HS-27A (cell line): ENCODE measurements around the gene TCP11.

Experiments used
- DNase-seq: peaks from one replicate; pipeline ENCODE4 v3.0.0-alpha.2; 2012; ENCODE audit warnings: low read depth, missing footprints

Gene TCP11

DNA sequence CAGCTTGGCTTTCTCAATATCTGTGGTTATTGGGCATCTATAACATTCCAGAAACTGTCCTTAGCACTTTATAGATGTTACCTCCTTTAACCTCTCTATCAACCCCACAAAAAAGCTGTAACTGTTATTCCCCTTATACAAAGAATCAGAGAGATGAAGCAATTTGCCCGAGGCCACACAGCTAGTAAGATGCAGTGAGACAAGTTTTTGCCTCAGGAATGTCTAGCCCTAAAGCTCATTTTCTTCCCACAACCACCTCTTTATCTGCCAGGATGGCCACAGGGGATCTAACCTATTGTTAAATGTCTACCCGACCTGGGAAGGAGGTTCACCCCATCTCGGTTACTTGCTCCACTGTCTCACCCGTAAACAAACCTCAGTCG lies 31.9 kb upstream of the TCP11 start:
- no peak for DNase-seq

DNA sequence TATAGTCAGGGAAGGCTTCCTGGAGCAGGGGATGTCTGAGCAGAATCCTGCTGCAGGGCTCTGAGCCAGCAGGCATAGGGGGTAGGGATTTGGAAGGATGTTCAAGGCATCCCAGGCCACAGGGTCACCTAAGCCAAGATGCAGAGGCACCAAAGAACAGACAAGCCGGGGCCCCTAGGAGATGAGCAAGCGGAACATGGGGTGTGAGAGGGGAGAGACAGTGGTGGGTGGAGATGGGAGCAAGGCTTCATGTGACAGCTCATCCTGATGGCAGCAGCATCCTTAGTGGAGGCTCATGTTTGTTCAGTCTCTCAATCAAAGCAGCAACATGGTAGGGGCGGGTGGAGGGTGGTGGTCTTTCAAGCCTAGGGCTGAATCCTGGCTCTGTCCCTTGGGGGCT lies 29.8 kb upstream of the TCP11 start:
- no peak for DNase-seq

DNA sequence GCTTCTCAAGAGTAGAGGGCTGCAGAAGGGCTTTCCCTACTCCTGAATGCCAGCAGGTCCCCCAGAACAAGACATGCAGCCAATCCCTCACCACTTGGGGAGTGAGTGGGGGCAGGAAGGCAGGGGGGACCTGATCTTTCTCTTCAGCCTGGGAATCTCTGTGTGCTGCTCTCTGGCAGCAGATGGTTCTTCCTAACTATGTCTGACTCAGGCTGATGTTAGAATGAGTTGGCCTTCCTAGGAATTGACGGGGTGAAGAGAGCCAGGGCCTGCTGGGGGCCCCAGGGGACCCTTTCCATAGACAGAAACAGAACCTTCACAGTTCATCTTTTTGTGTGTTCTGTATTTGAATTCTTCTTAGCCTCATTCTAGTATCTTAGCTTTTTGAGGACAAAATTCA lies 29.0 kb upstream of the TCP11 start:
- no peak for DNase-seq

DNA sequence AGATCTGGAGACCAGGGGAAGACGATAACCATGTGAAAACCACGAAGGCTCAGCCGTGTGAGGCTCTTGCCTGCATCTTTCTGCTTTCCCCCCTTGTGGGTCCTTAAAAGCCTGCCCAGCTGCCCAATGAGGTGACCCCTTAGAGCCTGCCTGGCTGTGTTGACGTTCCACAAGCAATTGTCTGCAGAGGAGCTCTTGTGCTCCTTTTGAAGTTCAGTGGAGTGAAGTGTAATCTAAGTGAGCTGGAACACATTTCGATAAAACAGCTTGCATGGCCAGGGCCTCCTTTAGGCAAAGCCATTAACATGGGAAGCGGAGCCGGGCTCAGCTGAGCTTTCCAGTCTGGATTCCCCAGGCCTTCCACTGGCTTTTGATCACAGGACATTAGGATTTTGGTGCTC lies 27.3 kb upstream of the TCP11 start:
- no peak for DNase-seq

DNA sequence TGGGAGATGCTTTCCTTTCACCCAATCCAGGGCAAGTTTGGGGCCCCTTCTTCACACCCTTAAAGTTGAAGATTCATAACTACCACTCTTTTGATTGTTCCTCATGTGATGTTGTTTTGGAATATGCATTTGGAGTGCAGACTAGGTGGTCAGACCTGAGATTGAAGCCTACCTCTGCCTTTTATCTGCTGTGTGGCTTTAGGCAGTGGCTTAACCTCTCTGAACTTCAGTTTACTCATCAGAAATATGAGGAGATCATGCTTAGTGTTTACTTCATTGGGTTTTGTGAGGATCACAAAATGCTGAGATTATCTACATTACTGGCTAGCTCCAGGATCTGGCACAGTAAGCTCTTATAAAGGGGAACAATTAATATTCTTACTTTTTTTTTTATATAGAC lies 26.4 kb upstream of the TCP11 start:
- DNase-seq: no peak

DNA sequence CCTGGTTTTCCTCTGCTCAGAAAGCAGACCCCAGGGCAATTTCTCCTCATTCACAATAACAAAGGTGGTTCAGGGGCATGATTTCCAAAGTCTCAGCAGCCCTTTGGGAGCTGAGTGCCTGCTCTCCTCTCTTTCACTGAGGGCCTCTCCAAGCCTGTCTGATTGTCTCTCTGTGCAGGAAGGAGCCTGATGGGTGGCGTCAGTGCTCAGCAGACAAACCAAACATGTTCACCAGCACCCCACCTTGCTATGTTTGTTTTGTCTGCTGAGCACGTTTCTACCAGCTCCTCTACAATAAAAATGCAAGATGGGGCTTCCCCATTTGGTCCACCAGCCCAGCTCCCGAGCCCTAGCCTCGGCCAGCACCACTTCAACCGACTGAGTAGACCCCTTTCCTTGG lies 25.4 kb upstream of the TCP11 start:
- no peak for DNase-seq

DNA sequence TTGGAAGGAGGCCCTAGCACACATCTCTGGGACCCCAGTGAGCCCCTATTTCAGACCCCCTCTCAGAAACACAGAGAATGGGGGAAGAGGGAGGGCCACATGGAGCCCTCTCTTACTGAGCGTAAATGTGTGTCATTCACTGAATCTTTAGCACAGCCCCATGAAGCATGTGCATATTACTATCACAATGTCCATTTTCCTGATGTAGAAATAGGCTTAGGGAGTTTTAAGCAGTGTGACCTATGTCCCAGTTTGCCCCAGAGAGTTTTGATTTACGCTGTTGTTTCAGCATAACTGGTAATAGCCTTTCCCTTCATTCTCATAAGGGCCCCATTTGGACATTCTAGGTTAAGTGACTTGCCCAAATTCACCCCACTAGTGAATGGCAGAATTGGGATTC lies 25.0 kb upstream of the TCP11 start:
- DNase-seq: no peak

DNA sequence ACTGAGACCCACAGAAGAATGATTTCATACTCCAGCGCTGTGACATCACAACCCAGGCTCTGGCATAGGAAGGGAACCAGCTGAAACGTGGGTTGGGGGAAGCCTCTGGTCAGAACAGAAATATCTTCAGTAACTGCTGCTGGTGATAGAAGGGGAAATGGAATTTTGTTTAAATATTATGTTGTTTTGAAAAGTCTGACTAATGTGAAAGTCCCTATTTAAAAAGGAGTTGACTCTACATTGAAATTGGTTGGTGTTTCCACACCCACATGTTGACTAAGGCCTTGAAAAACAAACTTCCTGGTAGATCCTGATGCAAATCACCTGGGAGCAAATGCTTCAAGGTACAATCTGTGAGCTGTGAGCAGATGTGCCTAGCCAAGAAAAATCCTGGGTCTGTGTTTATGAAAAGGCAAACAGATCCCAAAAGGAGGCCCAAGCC lies 24.5 kb upstream of the TCP11 start:
- no peak for DNase-seq

DNA sequence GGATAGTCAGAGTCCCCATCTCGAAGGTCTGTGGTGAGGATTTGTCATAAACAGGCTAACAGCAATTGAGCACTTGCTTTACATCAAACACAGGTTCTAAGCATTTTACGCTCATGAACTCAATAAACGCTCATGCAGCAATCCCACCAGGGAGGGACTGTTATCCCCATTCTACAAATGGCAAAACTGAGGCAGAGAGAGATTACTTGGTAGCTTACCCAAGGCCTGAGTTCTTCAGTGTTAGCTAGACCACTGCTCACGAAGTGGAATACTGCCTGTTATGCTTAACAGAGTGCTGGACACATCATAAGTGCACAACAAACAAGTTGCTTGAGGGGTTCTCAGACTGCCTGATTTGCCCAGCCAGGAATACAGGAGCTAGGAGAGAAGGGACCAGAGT lies 23.7 kb upstream of the TCP11 start:
- DNase-seq: no peak

DNA sequence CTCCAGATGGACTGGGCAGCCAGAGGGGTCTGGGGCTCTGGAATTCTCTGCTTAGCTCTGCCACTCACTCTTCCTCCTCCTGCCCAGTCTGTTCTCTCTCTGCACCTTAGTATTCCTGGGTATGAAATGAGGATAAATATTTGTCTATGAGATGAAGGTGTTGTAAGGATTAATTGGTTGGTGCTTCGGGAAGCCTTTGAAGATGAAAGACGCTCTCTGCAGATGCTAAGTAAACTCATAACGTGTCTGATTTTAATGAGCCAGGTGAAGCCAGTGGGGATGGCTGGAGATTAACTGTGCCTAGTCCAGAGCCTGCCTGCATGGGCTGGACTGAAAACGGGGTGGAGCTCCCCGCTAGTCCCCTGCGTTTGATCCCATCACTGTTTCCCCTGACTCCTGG lies 23.1 kb upstream of the TCP11 start:
- no peak for DNase-seq

DNA sequence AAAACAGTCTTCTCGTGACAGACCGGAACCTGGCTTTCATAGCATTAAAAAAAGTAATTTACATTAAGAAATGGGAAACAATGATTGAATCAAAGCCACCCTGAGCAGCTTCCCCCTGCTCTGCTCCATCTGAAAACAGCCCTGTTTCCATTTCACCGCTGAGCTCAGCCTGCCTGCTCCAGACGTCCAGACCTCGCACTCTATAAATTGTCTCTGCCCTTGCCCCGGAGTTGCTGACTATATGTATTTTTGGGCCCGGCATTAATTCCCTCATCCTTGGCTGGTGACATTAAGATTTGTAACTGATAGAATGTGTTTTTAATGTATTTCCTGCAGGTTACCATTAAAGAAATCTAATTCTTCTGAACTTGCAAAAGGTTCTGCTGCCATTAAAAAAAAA lies 22.7 kb upstream of the TCP11 start:
- no peak for DNase-seq

DNA sequence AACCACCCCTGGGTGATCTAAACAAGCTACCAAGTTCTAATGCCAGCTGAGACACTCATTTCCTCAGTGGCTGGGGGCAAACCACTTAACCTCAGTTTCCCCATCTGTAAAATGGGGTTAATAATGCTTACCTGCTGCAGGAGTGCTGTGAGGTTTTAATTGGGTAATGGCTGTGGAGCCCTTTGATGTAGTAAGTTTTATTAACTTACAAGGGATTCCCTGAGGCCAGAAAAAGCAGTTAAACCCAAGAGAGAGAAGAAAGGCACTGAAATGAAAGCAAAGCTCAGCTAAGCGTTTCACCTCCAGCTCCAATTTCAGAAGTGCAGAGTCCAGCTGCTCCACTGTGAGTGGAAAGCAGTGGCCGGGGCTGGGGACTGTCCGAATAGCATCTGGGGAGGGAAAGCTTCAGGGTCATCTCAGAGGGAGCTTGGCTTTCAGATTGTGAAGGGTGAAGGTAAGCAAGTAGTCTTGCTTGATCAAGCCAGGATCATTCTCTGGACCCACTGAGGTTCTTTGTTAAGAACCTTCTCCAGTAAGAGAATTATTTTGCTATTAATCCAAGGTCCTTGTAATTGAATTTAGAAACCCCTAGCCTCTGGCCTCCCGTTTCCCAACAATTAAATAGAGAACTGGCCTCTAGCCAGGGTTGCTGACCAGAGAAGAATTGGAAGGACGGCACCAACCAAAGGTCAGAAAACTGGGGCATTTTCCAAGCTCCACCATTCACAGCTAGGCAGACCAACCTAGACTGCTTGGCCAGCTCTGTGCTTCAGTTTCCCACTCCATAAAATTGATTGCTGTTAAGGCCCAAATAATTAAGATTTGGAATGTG lies 20.9 kb upstream of the TCP11 start:
- no peak for DNase-seq

DNA sequence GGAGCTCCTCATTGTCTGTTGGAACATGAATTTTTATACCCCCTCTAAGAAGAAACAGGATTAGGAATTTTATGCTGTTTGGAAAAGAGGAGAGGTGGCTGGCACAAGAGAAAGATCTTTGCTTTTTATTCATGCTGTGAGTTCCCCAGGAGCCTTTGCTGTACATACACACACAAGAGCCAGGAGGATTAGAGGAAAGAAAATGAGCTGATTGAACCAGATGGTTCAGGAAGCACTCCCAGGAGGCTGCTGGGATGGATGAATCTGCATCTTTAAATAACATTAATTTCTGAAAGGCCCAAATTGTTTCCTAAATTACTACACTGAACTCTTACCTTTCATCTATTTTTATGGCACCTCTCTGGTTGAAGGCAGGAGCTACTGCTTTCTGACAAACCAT lies 20.1 kb upstream of the TCP11 start:
- no peak for DNase-seq

DNA sequence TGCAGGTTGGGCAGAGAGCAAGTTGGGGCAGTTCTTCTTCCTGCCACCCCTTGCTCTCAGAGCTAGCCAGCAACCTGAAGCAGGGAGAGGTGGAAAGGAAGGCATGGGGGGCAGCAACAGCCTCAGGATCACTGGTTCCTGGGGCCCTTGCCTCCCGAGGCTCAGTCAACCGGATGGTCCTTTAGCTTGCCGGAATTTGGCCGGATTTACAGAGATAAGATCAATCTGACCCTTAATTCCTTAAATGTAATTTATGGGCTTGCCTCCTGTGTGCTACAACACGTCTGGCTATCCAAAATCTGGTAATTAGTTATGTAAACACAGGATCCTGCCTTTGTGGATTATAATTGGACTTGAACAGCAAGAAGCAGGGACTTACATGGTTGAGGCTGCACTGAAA lies 19.5 kb upstream of the TCP11 start:
- no peak for DNase-seq

DNA sequence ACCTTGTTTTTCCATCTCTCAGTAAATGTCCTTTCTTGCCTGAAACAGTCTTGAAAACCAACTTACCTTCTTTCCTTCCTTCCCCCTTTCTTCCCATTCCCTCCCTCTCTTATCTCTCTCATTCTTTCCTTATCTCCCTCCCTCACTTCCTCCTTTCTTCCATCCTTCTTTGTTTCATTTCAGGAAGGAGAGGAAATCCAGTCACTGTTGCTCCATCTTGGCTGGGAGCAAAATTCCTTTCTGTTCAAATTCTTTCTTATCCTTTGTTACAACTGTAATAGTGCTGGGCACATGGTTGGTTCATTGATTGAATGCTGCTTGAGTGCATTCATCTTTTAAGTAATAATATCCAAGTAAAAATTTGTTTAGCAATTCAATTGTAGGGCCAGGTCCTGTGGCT lies 17.4 kb upstream of the TCP11 start:
- no peak for DNase-seq

DNA sequence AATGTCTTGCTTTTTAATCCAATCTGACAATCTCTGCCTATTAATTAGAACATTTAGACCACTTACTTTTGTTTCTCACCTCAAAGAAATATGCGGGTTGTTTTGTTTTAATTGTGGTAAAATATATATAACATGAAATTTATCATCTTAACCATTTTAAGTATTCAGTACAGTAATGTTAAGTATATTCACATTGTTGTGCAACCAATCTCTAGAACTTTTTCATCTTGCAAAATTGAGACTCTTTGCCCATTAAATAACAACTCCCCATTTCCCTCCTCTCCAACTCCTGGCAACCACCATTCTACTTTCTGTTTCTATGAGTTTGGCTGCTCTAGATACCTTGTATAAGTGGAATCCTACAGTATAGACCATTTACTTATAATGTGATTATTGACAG lies 13.8 kb upstream of the TCP11 start:
- no peak for DNase-seq

DNA sequence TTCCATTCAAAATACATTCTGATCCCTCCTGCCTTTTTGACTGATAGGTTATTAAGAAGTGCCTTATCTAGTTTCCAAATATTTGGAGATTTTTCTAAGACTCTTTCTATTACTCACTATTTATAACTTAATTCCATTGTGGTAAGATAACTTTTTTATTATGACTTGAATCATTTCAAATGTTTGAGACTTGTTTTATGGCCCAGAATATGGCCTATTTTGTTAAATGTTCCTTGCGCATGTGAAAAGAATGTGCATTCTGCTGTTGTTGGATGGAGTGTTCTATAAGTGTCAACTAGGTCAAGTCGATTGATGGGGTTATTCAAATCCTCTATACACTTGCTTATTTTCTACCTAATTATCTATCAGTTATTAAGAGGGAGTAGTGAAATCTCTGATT lies 13.1 kb upstream of the TCP11 start:
- peak; percentile 19 for DNase-seq

DNA sequence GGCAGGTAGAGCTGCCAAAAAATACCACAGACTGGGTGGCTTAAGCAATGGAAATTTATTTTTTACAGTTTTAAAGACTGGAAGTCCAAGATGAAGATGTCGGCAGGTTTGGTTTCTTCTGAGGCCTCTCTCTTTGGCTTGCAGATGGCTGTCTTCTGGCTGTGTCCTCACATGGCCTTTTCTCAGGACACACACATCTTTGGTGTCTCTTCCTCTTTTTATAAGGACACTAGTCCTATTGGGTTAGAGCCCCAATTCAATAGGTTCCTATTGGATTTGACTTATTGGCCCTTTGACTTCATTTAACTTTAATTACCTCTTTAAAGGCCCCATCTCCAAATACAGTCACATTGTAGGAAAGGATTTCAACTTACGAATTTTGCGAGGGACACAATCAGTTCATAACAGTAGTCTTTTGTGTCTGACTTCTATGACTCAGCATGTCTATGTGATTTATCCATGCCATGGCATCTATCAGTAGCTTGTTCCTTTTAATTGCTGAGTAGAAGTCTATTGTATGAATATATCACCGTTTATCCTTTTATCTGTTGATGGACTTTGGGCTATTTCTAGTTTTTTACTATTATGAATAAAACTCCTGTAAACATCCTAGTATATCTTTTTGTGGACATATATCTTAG lies 11.0 kb upstream of the TCP11 start:
- DNase-seq: no peak

DNA sequence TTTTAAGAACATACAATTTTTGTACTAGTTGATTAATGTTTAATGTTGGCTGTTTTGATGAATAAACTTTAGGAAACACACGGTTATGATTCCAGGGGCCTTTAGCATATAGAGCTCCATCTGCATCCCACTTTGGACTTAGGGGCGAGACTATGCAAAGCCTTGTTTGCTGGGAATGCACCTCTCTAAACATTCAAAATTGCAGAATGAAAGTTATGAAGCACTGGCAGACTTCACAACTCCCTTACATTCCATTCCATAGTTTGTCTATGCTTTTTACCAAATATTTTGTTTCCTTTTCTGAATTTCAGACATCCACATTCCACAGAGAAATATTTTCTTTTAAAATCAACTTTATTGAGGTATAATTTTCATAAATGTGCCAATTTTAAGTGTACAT lies 10.3 kb upstream of the TCP11 start:
- no peak for DNase-seq

DNA sequence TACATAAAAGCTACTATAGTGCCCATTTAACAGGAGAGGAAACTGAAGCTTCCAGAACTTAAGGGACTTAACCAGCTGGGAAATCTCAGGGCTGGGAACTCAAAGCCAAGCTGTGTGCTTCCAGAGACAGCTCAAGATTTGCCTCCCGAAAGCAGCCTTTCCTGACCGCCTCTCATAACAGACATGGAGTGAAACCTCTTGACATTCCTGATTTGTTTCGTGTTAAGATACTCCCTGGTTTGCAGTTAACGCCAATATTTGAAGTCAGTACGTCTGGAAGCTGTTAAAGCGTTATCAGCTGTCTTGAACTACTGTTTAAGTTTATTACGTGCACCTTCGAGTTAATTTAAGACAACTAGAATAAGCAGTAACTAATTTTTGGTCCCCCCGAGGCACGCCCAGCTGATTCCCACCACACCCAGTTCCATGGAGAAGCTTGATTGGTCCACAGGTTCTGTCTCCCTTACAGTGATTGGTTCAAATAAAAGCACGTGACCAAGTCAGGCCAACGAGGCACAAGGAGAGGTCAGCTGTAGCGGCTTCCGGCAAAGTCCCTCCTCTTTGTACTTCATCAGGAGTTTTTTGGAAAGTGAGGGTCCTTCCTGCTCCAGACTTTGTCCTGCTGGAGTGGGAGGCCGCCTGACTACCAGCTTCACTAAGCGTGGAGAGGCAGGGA lies 8.9 kb upstream of the TCP11 start:
- DNase-seq: no peak

DNA sequence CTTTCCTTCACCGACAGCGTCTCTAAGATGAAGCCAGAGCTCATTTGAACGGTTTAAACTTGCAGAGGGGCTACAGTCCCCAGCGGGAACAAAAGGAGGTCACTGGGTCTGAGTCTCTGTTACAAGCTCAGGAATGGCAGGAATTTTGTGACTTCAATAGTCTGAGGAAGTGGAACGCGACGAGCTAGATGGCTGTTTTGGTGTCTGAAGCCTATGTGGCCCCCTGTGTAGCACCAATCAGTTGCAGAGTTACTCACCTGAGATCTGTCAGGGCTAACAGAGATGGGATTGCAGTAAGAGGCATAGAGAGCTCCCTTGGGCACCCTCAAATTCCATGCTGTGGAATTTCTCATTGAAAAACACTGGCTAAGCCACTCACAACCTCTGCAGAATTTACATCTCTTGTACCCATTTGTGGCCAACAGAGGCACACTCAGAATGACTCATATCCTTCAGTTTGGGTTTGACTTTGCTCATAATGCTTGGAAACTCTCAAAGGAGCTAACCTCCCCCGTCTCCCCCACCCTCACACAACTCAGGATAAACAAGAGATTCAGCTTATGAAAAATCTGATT lies 7.1 kb upstream of the TCP11 start:
- DNase-seq: peak; percentile 53

DNA sequence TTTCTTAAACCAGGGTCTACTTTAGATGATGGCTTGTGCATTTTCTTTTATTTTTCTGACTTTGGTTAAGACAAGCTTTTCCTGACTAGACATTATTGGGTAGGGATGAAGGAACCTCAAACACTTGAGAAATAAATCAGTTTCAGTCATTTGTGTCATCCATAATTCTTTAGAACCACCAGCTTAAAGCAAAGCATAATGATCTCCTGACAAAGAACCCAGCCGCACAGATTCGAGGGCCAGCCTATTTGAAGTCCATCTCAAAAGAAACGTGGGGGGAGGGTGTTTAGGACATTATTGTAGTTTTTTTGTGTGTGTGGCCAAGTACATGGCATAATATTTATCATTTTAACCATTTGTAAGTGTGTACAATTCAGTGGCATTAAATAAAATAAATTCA lies 6.3 kb upstream of the TCP11 start:
- no peak for DNase-seq

DNA sequence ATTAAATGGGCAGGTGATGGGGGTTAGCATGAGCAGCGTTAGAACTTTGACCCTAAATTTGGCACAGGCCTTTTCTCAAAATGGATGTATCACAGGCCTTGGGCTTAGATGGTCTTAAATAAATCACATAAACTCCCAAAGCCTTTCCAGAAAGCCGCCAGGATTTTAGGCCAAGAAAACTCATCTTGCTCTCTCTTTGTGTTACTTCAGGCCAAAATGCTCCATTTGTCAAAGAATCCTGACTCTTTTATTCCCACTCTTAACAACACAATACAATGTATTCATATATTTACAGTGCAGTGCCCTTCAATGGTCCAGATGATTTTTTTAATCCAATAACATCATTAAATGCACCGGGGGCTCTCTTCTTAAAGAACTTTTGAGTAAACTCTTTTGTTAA lies 5.9 kb upstream of the TCP11 start:
- DNase-seq: no peak
